ENCODE data around the gene INTS6.
A peak's percentile ranks its signal among the peaks of the same experiment; 100 is the strongest.

The INTS6 gene

GRCh38 chr13:51455532-51455931 lies 2.7 kb upstream of the INTS6 start:
- DNase-seq: no peak

- peak in 18 of 56 donors; percentile 4 to 64 (median 26) for DNase-seq
Measured at GRCh38 chr13:51453959-51454703, 1.3 kb upstream of the INTS6 start.

- peak in 32 of 56 donors; percentile 17 to 100 (median 80) for DNase-seq
Measured at GRCh38 chr13:51453207-51453958, 547 bp upstream of the INTS6 start.

GRCh38 chr13:51451467-51452360 lies 1.1 kb downstream of the INTS6 start:
- peak in 53 of 56 donors; percentile 12 to 91 (median 74) for DNase-seq

- DNase-seq: no peak
Measured at GRCh38 chr13:51451134-51451466, 1.7 kb downstream of the INTS6 start.

- DNase-seq: no peak
Measured at GRCh38 chr13:51449018-51449417, 3.8 kb downstream of the INTS6 start.

GRCh38 chr13:51444922-51445321 lies 7.9 kb downstream of the INTS6 start:
- no peak for DNase-seq

GRCh38 chr13:51440381-51440780 lies 12.5 kb downstream of the INTS6 start:
- DNase-seq: no peak

GRCh38 chr13:51437550-51438127 lies 15.2 kb downstream of the INTS6 start:
- no peak for DNase-seq

GRCh38 chr13:51435002-51435578 lies 17.7 kb downstream of the INTS6 start:
- no peak for DNase-seq

GRCh38 chr13:51432576-51432975 lies 20.3 kb downstream of the INTS6 start:
- DNase-seq: no peak

- DNase-seq: no peak
Measured at GRCh38 chr13:51426982-51427381, 25.9 kb downstream of the INTS6 start.

GRCh38 chr13:51425410-51426042 lies 27.3 kb downstream of the INTS6 start:
- DNase-seq: no peak

GRCh38 chr13:51423766-51424165 lies 29.1 kb downstream of the INTS6 start:
- no peak for DNase-seq

- no peak for DNase-seq
Measured at GRCh38 chr13:51422484-51422883, 30.4 kb downstream of the INTS6 start.

GRCh38 chr13:51420681-51421490 lies 31.9 kb downstream of the INTS6 start:
- DNase-seq: no peak

- DNase-seq: no peak
Measured at GRCh38 chr13:51419001-51419636, 33.7 kb downstream of the INTS6 start.

- no peak for DNase-seq
Measured at GRCh38 chr13:51417716-51418115, 35.1 kb downstream of the INTS6 start.

- no peak for DNase-seq
Measured at GRCh38 chr13:51416107-51416506, 36.7 kb downstream of the INTS6 start.

All from nucleus accumbens (tissue), 56 donors.